Stimulated activated CD4-positive, alpha-beta T cell treated with anti-CD3 and anti-CD28 coated beads, Interleukin-15, amount 100 ng/mL, for 24 hours (primary cell): ENCODE results near the gene LRG1.

Experiments used
- DNase-seq: peaks from one replicate; pipeline ENCODE4 v3.0.0-alpha.2; 2020

Gene LRG1

GRCh38 chr19:4524808-4525562 is 14.9 kb downstream of the LRG1 start:
- peak; percentile 81 for DNase-seq

- DNase-seq, result peak; percentile 44
Observed at GRCh38 chr19:4523306-4524110, 16.3 kb downstream of the LRG1 start.

- no peak for DNase-seq
Observed at GRCh38 chr19:4522291-4523002, 17.4 kb downstream of the LRG1 start.

- no peak for DNase-seq
Observed at GRCh38 chr19:4521888-4522242, 18.0 kb downstream of the LRG1 start.

- DNase-seq, result no peak
Observed at GRCh38 chr19:4521170-4521887, 18.5 kb downstream of the LRG1 start.

- DNase-seq, result no peak
Observed at GRCh38 chr19:4519521-4520277, 20.1 kb downstream of the LRG1 start.

- no peak for DNase-seq
Observed at GRCh38 chr19:4519172-4519496, 20.7 kb downstream of the LRG1 start.

GRCh38 chr19:4518345-4519171 is 21.3 kb downstream of the LRG1 start, which contains the start of gene PLIN4:
Gene PLIN4, minus strand, starts transcription at chr19:4518486. Its CDS starts 214 bp downstream, at chr19:4518272.
- no peak for DNase-seq

GRCh38 chr19:4517451-4518057 is 22.3 kb downstream of the LRG1 start:
- DNase-seq, result no peak

- DNase-seq, result no peak
Observed at GRCh38 chr19:4516939-4517300, 22.9 kb downstream of the LRG1 start.

- no peak for DNase-seq
Observed at GRCh38 chr19:4516199-4516938, 23.5 kb downstream of the LRG1 start.

GRCh38 chr19:4515732-4516131 is 24.1 kb downstream of the LRG1 start:
- DNase-seq, result no peak

GRCh38 chr19:4513248-4513647 is 26.6 kb downstream of the LRG1 start:
- DNase-seq, result no peak

- no peak for DNase-seq
Observed at GRCh38 chr19:4512070-4512469, 27.8 kb downstream of the LRG1 start.

- DNase-seq, result no peak
Observed at GRCh38 chr19:4511300-4512054, 28.4 kb downstream of the LRG1 start.

GRCh38 chr19:4510435-4511255 is 29.2 kb downstream of the LRG1 start:
- peak; percentile 11 for DNase-seq

- DNase-seq, result no peak
Observed at GRCh38 chr19:4508698-4509097, 31.1 kb downstream of the LRG1 start.

GRCh38 chr19:4507804-4508203 is 32.0 kb downstream of the LRG1 start:
- DNase-seq, result no peak

- DNase-seq, result no peak
Observed at GRCh38 chr19:4507150-4507452, 32.7 kb downstream of the LRG1 start.
